Gastrocnemius medialis (tissue), 4 donors: ENCODE data around the gene FMO3. TPM values are rescaled to one million over a fixed set of nuclear protein-coding genes. Genes with fewer than 3 reads are reported as not detected.

Source experiments
- ATAC-seq, 2 donors: fragments of 150-250 bp; one replicate each; pipeline ENCODE4 v1.9.1; 2016
- DNase-seq, 2 donors: peaks; one replicate each; pipeline ENCODE4 v3.0.0-alpha.2; 2019
- H3K27ac ChIP-seq, 4 donors: fragments of 200-600 bp; sonication (generic); 1 replicate in 1 of 4; 2 replicates in 3 of 4; pipeline ENCODE4 v1.5.1; 2016 to 2018; ENCODE audit warnings: mild to moderate bottlenecking in 2 of 4, moderate library complexity in 1 of 4
- H3K27me3 ChIP-seq, 3 donors: fragments of 200-600 bp; sonication (generic) in 2 of 3; 1 replicate in 1 of 3; 2 replicates in 2 of 3; pipeline versions ENCODE4 v1.5.1 to v1.6.0; 2016 to 2019; ENCODE audit warnings: mild to moderate bottlenecking in 1 of 3, moderate library complexity in 1 of 3
- H3K36me3 ChIP-seq, 2 donors: fragments of 200-600 bp; sonication (generic) in 1 of 2; one replicate each; pipeline ENCODE4 v1.5.1; 2017 to 2018
- H3K4me1 ChIP-seq, 2 donors: fragments of 200-600 bp; sonication (generic) in 1 of 2; one replicate each; pipeline ENCODE4 v1.5.1; 2016 to 2017; ENCODE audit warnings: mild to moderate bottlenecking in 2 of 2
- H3K4me3 ChIP-seq, 4 donors: fragments of 200-600 bp; sonication (generic) in 3 of 4; 1 replicate in 1 of 4; 2 replicates in 3 of 4; pipeline ENCODE4 v1.5.1; 2016 to 2019; ENCODE audit warnings: mild to moderate bottlenecking in 2 of 4
- H3K9me3 ChIP-seq, 3 donors: fragments of 200-600 bp; sonication (generic) in 2 of 3; 1 replicate in 1 of 3; 2 replicates in 2 of 3; pipeline ENCODE4 v1.5.1; 2016 to 2019
- CTCF ChIP-seq, 5 experiments: fragments of 450-650 bp in 3 of 5; fragments of 200-600 bp in 2 of 5; sonication (generic) in 2 of 5; IDR thresholded peaks in 4 of 5; conservative IDR thresholded peaks in 1 of 5; 1 replicate in 4 of 5; 2 replicates in 1 of 5; pipeline ENCODE4 v1.5.1; 2016 to 2019; ENCODE audit warnings: antibody characterized with exemption in 5 of 5, mild to moderate bottlenecking in 3 of 5, moderate library complexity in 3 of 5
- POLR2A ChIP-seq, 2 donors: fragments of 450-650 bp; IDR thresholded peaks; one replicate each; pipeline ENCODE4 v1.6.1; 2017; ENCODE audit warnings: antibody characterized with exemption in 2 of 2, mild to moderate bottlenecking in 2 of 2, moderate library complexity in 2 of 2
- in situ Hi-C, 4 donors: fragments of 200-750 bp; cut with MboI; loops; one replicate each; pipeline versions ENCODE4 v1.15.0 to v1.8.0; 2017; ENCODE audit warnings: low sequenced_read_pairs in 4 of 4
- intact Hi-C: fragments of 100-400 bp; cut with DNase I; formaldehyde crosslinking; loops from one replicate; pipeline ENCODE4 v1.15.1; 2023; ENCODE audit warnings: low total_unique reads
- total RNA-seq, 4 donors: library from RNA; depleted of rRNA; stranded (reverse); fragments of >200 nt; gene quantifications; one replicate each; pipeline versions ENCODE4 v1.1.0 to v1.2.3, GENCODE V29; 2016

Gene FMO3
- total RNA-seq, 4 donors from 2014 or later = 2.1 to 3.3 (median 2.6) TPM

- intact Hi-C loops = no loop called here
- no peak overlapping the region for H3K27ac ChIP-seq
Measured at GRCh38 chr1:171128463-171128862, 37.8 kb downstream of the FMO3 start.

GRCh38 chr1:171134204-171134923, 43.7 kb downstream of the FMO3 start:
- Histone ChIP-seq H3K27me3 (no peaks in the 10 kb centered on the region), H3K4me3 (no peak overlapping the region), H3K4me1 (peaks cover 16 to 22% of the 10 kb centered on the region in 2 donors), H3K9me3 (no peaks in the 10 kb centered on the region), H3K27ac (no peak overlapping the region), H3K36me3 (no peaks in the 10 kb centered on the region)
- TF ChIP-seq CTCF (IDR thresholded peaks at IDR 0.05 in 4 of 5, conservative IDR thresholded peaks at IDR 0.05 in 1 of 5) = no peak
- TF ChIP-seq POLR2A (IDR thresholded peaks at IDR 0.05) = no peak
- DNase-seq = no peak
- intact Hi-C loops = no loop called here
- ATAC-seq = no peak
- in situ Hi-C loops = no loop called here

More at GRCh38 chr1:171128463-171128862, 37.8 kb downstream of the FMO3 start:
- H3K4me1 ChIP-seq = peaks cover 0 to 19% of the 10 kb centered on the region in 2 donors
- H3K27me3 ChIP-seq = no peaks in the 10 kb centered on the region
- no peaks in the 10 kb centered on the region for H3K9me3 ChIP-seq
- TF ChIP-seq POLR2A (IDR thresholded peaks at IDR 0.05) = no peak
- TF ChIP-seq CTCF (IDR thresholded peaks at IDR 0.05 in 4 of 5, conservative IDR thresholded peaks at IDR 0.05 in 1 of 5) = no peak
- no peak overlapping the region for H3K4me3 ChIP-seq
- DNase-seq = no peak
- ATAC-seq = no peak
- H3K36me3 ChIP-seq = peaks cover 0 to 3% of the 10 kb centered on the region in 2 donors
- in situ Hi-C loops = no loop called here

GRCh38 chr1:171137580-171137979, 46.9 kb downstream of the FMO3 start:
- Histone ChIP-seq H3K4me1 (peaks cover 35 to 37% of the 10 kb centered on the region in 2 donors), H3K27me3 (no peaks in the 10 kb centered on the region), H3K4me3 (no peak overlapping the region), H3K36me3 (no peaks in the 10 kb centered on the region), H3K27ac (peak overlapping the region in 3 of 4 donors; percentile 65 to 85 (median 83)), H3K9me3 (no peaks in the 10 kb centered on the region)
- no peak for DNase-seq
- in situ Hi-C loops (no loop called here), intact Hi-C loops (no loop called here)
- no peak for ATAC-seq
- TF ChIP-seq POLR2A (IDR thresholded peaks at IDR 0.05) (no peak), CTCF (IDR thresholded peaks at IDR 0.05 in 4 of 5, conservative IDR thresholded peaks at IDR 0.05 in 1 of 5) (no peak)

- intact Hi-C loops = no loop called here
- Histone ChIP-seq H3K27ac (peak overlapping the region; percentile 65 to 85 (median 78)), H3K27me3 (no peaks in the 10 kb centered on the region), H3K4me3 (no peak overlapping the region), H3K9me3 (no peaks in the 10 kb centered on the region), H3K36me3 (no peaks in the 10 kb centered on the region), H3K4me1 (peaks cover 35 to 46% of the 10 kb centered on the region in 2 donors)
- ATAC-seq = no peak
- in situ Hi-C loops = no loop called here
- TF ChIP-seq CTCF (IDR thresholded peaks at IDR 0.05 in 4 of 5, conservative IDR thresholded peaks at IDR 0.05 in 1 of 5) (no peak), POLR2A (IDR thresholded peaks at IDR 0.05) (no peak)
- peak in 1 of 2 donors; percentile 22 for DNase-seq
Measured at GRCh38 chr1:171138980-171139379, 48.3 kb downstream of the FMO3 start.
